HG03457 (cell line): Measurements from ENCODE around the gene ZDHHC14.
"Not testable (repeated sequence)": the region's sequence is repeated elsewhere in the genome, so short reads cannot be mapped to it uniquely, and the experiment has no call there.

Source experiments
- ATAC-seq: cut with Tn5 transposase; IDR thresholded peaks from one replicate; pipeline ENCODE4 v1.9.1; 2021; ENCODE audit warnings: moderate number of reproducible peaks; ENCODE audit not compliant: unreplicated experiment

The ZDHHC14 gene

DNA sequence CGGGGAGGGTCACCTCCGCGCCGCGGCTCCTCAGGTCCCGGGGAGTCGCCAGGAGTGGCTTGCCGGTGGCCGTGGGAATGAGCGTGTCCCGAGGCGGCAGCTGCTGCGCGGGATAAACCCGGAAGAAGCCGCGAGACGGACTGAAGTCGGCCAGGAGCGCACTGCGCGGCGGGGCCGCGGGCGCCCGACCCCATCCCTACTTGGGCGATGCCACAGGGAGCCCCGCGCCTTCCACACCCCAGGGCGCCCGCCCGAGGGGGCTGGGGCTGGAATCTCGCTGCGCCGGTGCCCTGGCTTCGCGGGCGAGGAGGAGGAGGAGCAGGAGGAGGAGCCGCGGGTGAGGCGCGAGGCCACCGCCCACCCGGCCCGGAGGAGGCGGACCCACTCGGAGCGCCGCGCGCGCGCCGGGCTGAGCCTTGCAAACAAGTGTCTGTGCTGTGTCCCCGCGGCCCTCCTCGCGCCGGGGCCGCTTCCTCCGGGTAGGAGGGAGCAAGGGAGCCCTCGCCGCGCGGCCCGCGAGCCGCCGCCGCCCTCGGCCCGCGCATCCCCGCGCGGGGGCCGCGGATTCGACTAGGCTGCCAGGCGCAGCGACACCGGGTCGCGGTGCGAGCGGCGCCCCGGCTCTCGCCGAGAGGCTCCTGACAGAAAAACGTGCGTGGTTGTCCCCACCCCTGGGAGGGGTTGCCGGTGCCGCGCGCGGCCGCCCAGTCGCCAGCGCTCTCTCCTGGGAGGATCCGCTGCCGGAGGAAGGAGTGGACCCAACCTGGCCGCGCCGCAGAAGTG is at the start of gene ZDHHC14:
Gene ZDHHC14, plus strand, starts transcription at position 412 of the 783 bp plus-strand sequence.
- peak; percentile 68 for ATAC-seq

DNA sequence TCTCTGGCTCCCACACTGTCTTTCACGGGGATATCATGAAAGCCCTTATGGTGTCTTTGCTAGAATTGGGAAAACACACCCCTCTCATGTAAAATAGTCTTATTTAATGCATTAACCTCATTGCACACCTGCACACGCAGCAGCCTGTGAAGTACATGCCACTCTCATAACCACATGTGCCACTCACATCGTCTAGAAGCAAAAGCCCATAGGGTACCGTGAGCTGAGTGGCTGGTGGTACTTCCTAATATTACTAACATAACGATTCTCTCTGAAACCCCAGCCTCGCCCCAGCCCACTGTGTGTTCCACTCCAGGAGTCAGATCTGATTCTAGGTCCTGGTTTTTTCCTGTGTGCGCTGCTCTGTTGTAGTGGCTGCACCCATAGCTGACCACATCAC is 48.2 kb upstream of the ZDHHC14 start:
- ATAC-seq = no peak

DNA sequence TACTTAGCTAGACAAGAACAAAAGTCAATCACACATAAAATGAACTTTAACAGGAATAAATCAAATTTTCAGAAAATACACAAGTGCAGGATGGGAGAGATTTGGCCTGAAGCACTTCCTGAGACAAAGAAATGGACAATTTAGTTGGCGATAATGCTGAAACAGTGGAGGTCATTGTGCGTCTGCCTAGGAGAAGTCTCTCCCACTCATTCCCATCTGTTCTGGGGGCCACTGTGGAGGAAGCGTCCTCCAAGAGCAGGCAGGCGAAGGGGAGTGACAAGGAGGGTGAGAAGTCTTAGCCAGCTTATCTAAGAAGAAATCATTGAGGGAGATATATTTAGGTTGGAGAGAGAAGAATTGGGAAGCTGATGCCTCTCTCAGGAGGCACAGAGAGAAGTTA is 47.5 kb upstream of the ZDHHC14 start:
- ATAC-seq = no peak

DNA sequence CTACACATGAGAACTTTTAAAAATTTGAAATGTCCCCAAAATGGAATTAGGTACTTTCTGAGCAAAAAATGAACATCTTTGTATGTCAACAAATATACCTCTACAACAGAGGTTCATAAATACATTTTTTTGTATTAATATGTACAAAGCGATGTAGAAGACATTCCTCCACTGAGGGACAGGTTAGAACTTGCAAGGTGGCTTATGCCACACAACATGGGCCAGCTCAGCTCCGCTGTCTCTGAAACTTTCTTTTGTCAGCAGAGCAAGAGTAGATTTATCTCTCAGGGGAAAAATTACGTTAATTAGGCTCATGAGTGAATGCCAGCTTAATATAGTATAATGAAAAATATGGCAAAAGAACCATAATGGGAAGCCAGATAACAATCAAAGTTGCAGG is 47.0 kb upstream of the ZDHHC14 start:
- no peak for ATAC-seq

GRCh38 chr6:157335829-157336228 is 45.2 kb upstream of the ZDHHC14 start:
- no peak for ATAC-seq

DNA sequence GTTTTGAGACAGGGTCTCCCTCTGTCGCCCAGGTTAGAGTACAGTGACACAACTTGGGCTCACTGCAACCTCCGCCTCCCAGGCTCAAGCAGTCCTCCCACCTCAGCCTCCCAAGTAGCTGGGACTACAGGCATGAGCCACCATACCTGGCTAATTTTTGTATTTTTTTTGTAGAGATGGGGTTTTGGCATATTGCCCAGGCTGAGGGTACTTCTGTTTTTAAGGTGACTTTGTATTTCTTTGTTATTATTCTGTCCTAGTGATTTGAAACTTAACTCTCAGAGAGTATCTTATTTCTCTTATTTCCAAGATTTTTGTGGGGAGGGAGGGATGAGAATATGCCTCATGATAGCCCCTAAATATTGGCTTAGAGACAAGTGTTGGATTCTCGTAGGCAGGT is 43.7 kb upstream of the ZDHHC14 start:
- ATAC-seq = not testable (repeated sequence)

GRCh38 chr6:157337751-157338150 is 43.2 kb upstream of the ZDHHC14 start:
- no peak for ATAC-seq

DNA sequence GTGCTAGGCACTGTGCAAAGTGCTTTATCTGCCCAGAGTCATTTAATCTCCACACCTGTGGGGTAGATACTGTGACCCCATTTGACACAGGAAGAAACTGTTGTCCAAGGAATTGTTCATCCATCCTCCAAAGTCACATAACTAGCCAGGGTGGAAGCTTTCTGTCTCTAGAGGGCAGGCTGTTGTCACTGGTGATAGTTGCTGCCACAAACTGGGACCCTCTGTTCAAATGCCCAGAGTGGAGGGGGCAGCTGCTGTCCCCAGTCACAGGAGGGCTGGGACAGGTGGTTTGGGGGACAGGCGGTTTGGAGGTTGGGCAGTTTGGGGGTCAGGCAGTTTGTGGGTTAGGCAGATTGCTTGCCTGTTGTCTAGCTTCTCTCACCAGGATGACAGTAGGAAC is 41.6 kb upstream of the ZDHHC14 start:
- ATAC-seq = no peak

DNA sequence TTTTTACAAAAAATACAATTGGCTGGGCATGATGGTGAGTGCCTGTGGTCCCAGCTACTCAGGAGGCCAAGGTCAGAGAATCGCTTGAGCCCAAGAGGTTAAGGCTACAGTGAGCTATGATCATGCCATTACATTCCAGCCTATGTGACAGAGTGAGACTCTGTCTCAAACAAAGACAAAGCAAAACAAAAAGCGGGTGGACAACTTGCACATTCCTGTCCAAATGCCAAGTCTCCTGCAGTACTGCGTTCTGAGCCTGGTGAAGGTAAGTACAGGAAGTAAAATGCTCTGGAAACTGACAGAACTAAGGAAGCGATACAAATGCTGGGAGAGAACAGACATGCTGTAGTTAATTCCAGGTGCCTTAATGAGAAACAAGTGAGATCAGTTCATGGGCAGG is 37.3 kb upstream of the ZDHHC14 start:
- ATAC-seq = no peak

- ATAC-seq = no peak
Measured at GRCh38 chr6:157346373-157346772, 34.6 kb upstream of the ZDHHC14 start.

DNA sequence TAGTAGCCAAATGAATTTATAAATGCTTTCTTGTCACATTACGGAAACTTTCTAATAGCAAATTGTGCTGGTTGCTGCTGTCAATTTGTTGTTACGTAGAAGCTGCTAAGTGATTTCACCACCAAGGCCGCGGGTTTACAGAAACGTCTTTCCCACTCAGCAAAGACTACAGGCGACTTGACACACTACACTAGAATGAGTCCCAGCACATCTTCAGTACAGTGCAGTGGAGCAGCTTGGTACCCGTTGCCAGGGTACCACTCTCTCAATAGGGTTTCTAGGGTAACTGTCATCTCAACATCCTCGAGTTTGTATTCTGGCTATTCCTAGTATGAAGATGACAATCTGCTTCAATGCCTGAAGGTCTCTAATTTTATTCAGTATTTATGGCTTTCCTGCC is 22.7 kb upstream of the ZDHHC14 start:
- ATAC-seq = no peak

GRCh38 chr6:157361886-157362285 is 19.1 kb upstream of the ZDHHC14 start:
- no peak for ATAC-seq

DNA sequence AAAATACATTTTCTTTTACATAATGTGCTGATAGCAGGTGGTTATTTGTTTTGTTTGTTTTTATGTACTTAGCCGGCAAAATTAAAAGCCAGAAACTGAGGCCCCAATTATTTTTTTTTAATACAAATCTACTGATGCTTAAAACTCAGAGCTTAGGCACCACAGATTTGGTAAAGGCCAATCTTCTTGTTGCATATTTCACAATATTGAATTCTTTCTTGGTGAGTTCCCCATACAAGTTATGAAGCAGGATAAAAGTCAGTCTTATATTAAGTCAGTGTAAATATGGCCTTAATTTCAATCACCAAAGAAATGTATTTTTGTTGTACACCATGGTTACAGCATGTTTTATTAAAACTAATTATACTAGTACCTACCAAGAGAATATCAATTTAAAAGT is 16.3 kb upstream of the ZDHHC14 start:
- ATAC-seq = no peak

DNA sequence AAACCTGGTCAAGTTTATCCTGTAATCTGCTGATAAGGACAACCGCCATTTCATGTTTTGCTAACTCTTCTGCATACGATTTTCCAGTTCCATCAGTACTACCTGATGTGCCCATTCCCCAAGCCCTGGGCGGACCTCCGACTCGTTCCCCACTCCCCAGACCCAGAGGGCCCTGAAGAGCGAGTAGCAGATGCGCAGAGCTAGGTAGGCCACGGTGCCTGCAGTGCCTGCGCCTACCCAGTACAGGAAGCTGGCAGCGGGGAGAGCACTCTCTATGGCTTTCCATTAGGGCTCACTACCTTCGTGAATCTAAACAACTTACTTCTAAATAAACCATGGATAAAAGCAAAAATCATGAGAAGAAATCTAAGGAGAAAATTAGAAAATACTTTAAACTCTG is 14.3 kb upstream of the ZDHHC14 start:
- ATAC-seq = no peak

- ATAC-seq = no peak
Measured at GRCh38 chr6:157368359-157369049, 12.5 kb upstream of the ZDHHC14 start.

- no peak for ATAC-seq
Measured at GRCh38 chr6:157370755-157371154, 10.2 kb upstream of the ZDHHC14 start.

- no peak for ATAC-seq
Measured at GRCh38 chr6:157372501-157373280, 8.3 kb upstream of the ZDHHC14 start.

- no peak for ATAC-seq
Measured at GRCh38 chr6:157374889-157375443, 6.0 kb upstream of the ZDHHC14 start.

DNA sequence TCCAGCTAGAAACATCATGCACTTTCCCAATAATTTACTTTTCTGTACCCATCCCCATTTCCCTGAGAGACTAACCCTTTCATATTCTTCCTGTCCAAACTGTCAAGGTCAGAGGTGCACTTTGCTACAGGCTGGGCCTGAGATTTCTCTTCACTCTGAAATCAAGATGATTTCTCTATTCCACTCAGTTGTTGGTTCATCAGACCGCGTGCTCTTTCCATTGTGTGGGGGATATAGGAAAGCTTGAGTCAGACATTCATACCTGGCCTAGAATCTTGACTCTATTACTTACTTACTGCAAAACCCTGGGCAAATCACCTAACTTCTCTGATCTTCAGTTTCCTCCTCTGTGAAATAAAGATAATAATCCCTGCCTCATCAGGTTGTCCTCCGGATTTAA is 4.7 kb upstream of the ZDHHC14 start:
- no peak for ATAC-seq

DNA sequence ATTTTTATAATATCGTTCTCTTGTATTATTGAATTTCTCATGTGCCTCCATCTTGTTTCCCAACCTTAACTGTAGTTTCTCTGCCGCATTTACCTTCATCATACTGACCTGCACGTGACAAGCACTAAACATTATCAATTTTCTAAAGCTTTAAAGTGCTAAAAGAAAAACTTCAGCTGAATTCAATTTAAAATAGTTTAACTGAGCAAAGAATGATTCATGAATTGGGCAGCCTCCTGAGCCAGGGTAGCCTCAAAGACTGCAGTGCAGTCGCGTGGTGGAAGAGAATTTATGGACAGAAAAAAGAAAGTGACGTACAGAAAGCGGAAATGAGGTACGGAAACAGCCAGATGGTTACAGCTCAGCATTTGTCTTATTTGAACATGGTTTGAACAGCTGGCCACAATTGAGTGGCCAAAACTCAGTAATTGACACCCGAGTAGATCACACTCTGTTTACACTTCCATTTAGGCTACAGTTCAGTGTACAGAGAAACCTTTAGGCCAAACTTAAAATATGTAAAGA is 4.2 kb upstream of the ZDHHC14 start:
- no peak for ATAC-seq
